Limb (tissue), 2 donors: Measurements from ENCODE around the gene PI4KB.
A peak's percentile ranks its signal among the peaks of the same experiment; 100 is the strongest.

ENCODE experiments used
- DNase-seq, 2 donors: peaks; one replicate each; pipeline ENCODE4 v3.0.0-alpha.2; 2016; ENCODE audit errors: extremely low spot score in 2 of 2

The PI4KB gene

GRCh38 chr1:151346082-151346768 is 19.0 kb upstream of the PI4KB start:
- peak in 1 of 2 donors; percentile 46 for DNase-seq

GRCh38 chr1:151344291-151344690 is 17.1 kb upstream of the PI4KB start:
- no peak for DNase-seq

- DNase-seq = no peak
These were observed 16.4 kb upstream of the PI4KB start for GRCh38 chr1:151343587-151343986.

- no peak for DNase-seq
These were observed 15.4 kb upstream of the PI4KB start for GRCh38 chr1:151342569-151342968.

GRCh38 chr1:151342021-151342420 is 14.8 kb upstream of the PI4KB start:
- DNase-seq = no peak

GRCh38 chr1:151340870-151341754 is 13.9 kb upstream of the PI4KB start:
- peak in 1 of 2 donors; percentile 92 for DNase-seq

GRCh38 chr1:151336556-151336955 is 9.3 kb upstream of the PI4KB start:
- DNase-seq = no peak

GRCh38 chr1:151334822-151335221 is 7.6 kb upstream of the PI4KB start:
- DNase-seq = no peak

- no peak for DNase-seq
These were observed 873 bp upstream of the PI4KB start for GRCh38 chr1:151327903-151328674.

- DNase-seq = peak in 1 of 2 donors; percentile 49
These were observed 495 bp downstream of the PI4KB start for GRCh38 chr1:151326619-151327222.

GRCh38 chr1:151325646-151326429 is 1.4 kb downstream of the PI4KB start:
- DNase-seq = no peak

GRCh38 chr1:151325231-151325630 is 2.0 kb downstream of the PI4KB start:
- no peak for DNase-seq

- DNase-seq = no peak
These were observed 2.8 kb downstream of the PI4KB start for GRCh38 chr1:151324390-151324930.

GRCh38 chr1:151318975-151319374 is 8.2 kb downstream of the PI4KB start:
- no peak for DNase-seq

- no peak for DNase-seq
These were observed 11.5 kb downstream of the PI4KB start for GRCh38 chr1:151315565-151316235.

GRCh38 chr1:151314137-151314875 is 12.9 kb downstream of the PI4KB start:
- no peak for DNase-seq

- no peak for DNase-seq
These were observed 13.7 kb downstream of the PI4KB start for GRCh38 chr1:151313501-151313900.

- DNase-seq = no peak
These were observed 14.4 kb downstream of the PI4KB start for GRCh38 chr1:151312826-151313225.

GRCh38 chr1:151312411-151312810 is 14.8 kb downstream of the PI4KB start:
- no peak for DNase-seq
